ENCODE data around the gene ANTXR1.

- TF ChIP-seq SP1 (IDR thresholded peaks at IDR 0.05; ENCODE audit: low read depth) (no peak), CTCF (IDR thresholded peaks at IDR 0.05 in 2 of 3, conservative IDR thresholded peaks at IDR 0.05 in 1 of 3; ENCODE audit: borderline replicate concordance in 1 of 3, insufficient read depth in 1 of 3, low read depth in 2 of 3, low read length in 2 of 3) (no peak), POLR2AphosphoS5 (IDR thresholded peaks at IDR 0.05; ENCODE audit: low read depth, low read length) (no peak), EZH2phosphoT487 (IDR thresholded peaks at IDR 0.05; ENCODE audit: borderline replicate concordance) (no peak), POLR2A (IDR thresholded peaks at IDR 0.05; ENCODE audit: borderline replicate concordance, extremely low read depth, insufficient read depth, insufficient read length) (no peak), ATF3 (IDR thresholded peaks at IDR 0.05) (no peak), ZNF274 (IDR thresholded peaks at IDR 0.05; ENCODE audit: low read depth, low read length) (no peak), REST (IDR thresholded peaks at IDR 0.05; ENCODE audit: low read depth) (no peak), YY1 (IDR thresholded peaks at IDR 0.05; ENCODE audit: extremely low read depth, insufficient replicate concordance, low read depth, low read length) (no peak), ZFX (IDR thresholded peaks at IDR 0.05) (no peak), EGR1 (IDR thresholded peaks at IDR 0.05; ENCODE audit: low read depth) (no peak), EZH2 (IDR thresholded peaks at IDR 0.05) (no peak)
Measured at GRCh38 chr2:69205076-69205475, 192.1 kb downstream of the ANTXR1 start.

Measured in HCT116 (cell line).